ENCODE measurements around the gene PLPPR2. TPM values are rescaled to one million over a fixed set of nuclear protein-coding genes. Genes with fewer than 3 reads are reported as not detected.

Gene PLPPR2
- total RNA-seq, 2 experiments from 2014 or later, result 1.1 TPM

DNA sequence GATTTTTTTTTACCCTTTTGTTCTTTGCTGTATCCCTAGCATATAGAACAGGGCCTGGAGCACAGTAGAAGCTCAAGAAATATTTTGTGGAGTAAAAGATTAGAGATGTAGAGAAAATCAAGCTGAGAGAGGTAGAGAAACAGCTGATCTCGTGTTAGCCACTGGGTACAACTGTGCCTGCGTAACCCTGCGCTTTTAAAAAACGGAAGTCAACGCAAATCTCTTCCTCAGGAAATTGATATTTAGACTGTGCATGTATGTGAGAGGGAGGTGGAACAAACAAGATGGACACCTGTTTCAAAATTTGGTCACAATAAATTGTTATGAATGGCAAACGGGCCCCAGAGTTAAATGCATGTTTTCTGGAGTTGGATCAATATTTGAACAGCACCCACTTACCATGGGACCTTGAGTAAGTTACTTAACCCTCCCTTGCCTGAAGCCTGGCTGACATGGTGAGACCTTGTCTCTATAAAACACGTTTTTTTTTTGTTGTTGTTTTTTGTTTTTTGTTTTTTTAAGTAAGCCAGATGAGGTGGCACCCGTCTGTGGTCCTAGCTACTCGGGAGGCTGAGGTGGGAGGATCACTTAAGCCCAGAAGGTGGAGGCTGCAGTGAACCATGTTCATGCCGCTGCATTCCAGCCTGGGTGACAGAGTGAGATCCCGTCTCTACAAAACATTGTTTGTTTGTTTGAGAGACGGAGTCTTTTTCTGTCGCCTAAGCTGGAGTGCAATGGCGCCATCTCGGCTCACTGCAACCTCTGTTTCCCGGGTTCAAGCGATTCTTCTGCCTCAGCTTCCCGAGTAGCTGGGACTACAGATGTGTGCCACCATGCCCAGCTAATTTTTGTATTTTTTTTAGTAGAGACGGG lies 32.2 kb downstream of the PLPPR2 start:
- DNase-seq (no peak), ATAC-seq (no peak)
- H3K27me3 Mint-ChIP-seq (ENCODE audit: low read depth), result peaks cover 12% of the 10 kb centered on the region
- H3K4me1 Mint-ChIP-seq (ENCODE audit: low read depth), result peaks cover 14% of the 10 kb centered on the region
- ChIA-PET CTCF (interaction anchor here (1.0 to 1.2 kb wide), 2 partner anchors 10 to 65 kb away, joined by 4 read pairs; no protein-coding TSS in a partner anchor), POLR2A (no interaction called here)
- no peaks in the 10 kb centered on the region for H3K9me3 Mint-ChIP-seq (ENCODE audit: insufficient read depth)
- no peak overlapping the region for H3K27ac Mint-ChIP-seq
- no peaks in the 10 kb centered on the region for H3K36me3 Mint-ChIP-seq (ENCODE audit: low read depth)
- H3K4me3 Mint-ChIP-seq, result no peak overlapping the region

- no peak for ATAC-seq
- Mint-ChIP-seq H3K4me1 (ENCODE audit: low read depth) (peaks cover 9% of the 10 kb centered on the region), H3K27ac (no peak overlapping the region), H3K9me3 (ENCODE audit: insufficient read depth) (no peaks in the 10 kb centered on the region), H3K36me3 (ENCODE audit: low read depth) (no peaks in the 10 kb centered on the region), H3K4me3 (no peak overlapping the region), H3K27me3 (ENCODE audit: low read depth) (peaks cover 10% of the 10 kb centered on the region)
- DNase-seq, result no peak
- POLR2A ChIA-PET, result interaction anchor here (1.2 to 1.4 kb wide), 2 partner anchors 9 to 14 kb away, joined by 3 to 4 read pairs; no protein-coding TSS in a partner anchor
- CTCF ChIA-PET, result interaction anchor here (0.6 to 2.7 kb wide), 3 partner anchors 9 to 96 kb away, joined by 3 to 19 read pairs (median 4); no protein-coding TSS in a partner anchor
Measured at GRCh38 chr19:11390359-11390758, 35.1 kb downstream of the PLPPR2 start.

- H3K27ac Mint-ChIP-seq, result no peak overlapping the region
- H3K9me3 Mint-ChIP-seq (ENCODE audit: insufficient read depth), result no peaks in the 10 kb centered on the region
- ChIA-PET POLR2A (interaction anchor here (0.8 to 1.4 kb wide), 3 partner anchors 9 to 13 kb away, joined by 3 to 4 read pairs (median 3); no protein-coding TSS in a partner anchor), CTCF (interaction anchor here (0.6 to 2.7 kb wide), 3 partner anchors 10 to 97 kb away, joined by 3 to 19 read pairs (median 4); no protein-coding TSS in a partner anchor)
- no peak overlapping the region for H3K4me3 Mint-ChIP-seq
- ATAC-seq, result no peak
- DNase-seq, result no peak
- peaks cover 9% of the 10 kb centered on the region for H3K4me1 Mint-ChIP-seq (ENCODE audit: low read depth)
- H3K36me3 Mint-ChIP-seq (ENCODE audit: low read depth), result no peaks in the 10 kb centered on the region
- peaks cover 10% of the 10 kb centered on the region for H3K27me3 Mint-ChIP-seq (ENCODE audit: low read depth)
Measured at GRCh38 chr19:11390933-11391680, 35.9 kb downstream of the PLPPR2 start.

DNA sequence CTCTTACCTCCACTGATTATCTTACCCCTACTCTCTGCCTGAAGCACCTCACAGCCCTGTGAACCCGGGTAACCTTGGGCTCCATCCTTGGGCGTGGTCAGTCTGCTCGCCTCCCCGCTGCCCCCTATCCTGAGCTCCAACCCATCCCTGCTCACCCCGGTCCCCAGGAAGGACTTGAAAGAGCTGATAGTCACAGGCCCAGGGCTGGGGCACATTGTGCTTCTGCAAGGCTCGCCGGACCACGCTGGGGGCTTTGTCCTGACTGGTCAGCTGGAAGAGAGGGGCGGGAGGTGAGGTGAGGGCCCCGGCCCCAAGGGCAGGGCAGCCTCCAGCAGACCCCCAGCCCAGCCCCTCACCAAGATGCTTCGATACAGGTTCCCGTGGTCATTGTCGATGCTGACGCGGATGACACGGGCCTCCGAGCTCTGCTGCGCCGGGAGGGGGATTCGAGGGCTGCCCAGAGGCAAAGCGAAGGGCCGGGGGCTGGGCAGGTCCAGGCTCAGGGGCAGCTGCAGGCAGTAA lies 41.9 kb downstream of the PLPPR2 start:
- no peaks in the 10 kb centered on the region for H3K9me3 Mint-ChIP-seq (ENCODE audit: insufficient read depth)
- ChIA-PET POLR2A (interaction anchor here (1.1 kb wide), 1 partner anchor 22 kb away, joined by 3 read pairs; no protein-coding TSS in a partner anchor), CTCF (interaction anchor here (3.5 kb wide), 1 partner anchor 16 kb away, joined by 10 read pairs; no protein-coding TSS in a partner anchor)
- H3K27ac Mint-ChIP-seq, result no peak overlapping the region
- H3K4me3 Mint-ChIP-seq, result no peak overlapping the region
- H3K36me3 Mint-ChIP-seq (ENCODE audit: low read depth), result no peaks in the 10 kb centered on the region
- no peak for DNase-seq
- no peak for ATAC-seq
- H3K27me3 Mint-ChIP-seq (ENCODE audit: low read depth), result peaks cover 10% of the 10 kb centered on the region
- H3K4me1 Mint-ChIP-seq (ENCODE audit: low read depth), result peaks cover 3% of the 10 kb centered on the region

- no peaks in the 10 kb centered on the region for H3K4me1 Mint-ChIP-seq (ENCODE audit: low read depth)
- POLR2A ChIA-PET, result interaction anchor here (0.6 kb wide), 1 partner anchor 119 kb away, joined by 7 read pairs; no protein-coding TSS in a partner anchor
- ATAC-seq (no peak), DNase-seq (no peak)
- no peaks in the 10 kb centered on the region for H3K9me3 Mint-ChIP-seq (ENCODE audit: insufficient read depth)
- H3K27ac Mint-ChIP-seq, result no peak overlapping the region
- CTCF ChIA-PET, result interaction anchor here (3.5 kb wide), 1 partner anchor 18 kb away, joined by 10 read pairs; no protein-coding TSS in a partner anchor
- H3K27me3 Mint-ChIP-seq (ENCODE audit: low read depth), result peaks cover 4% of the 10 kb centered on the region
- H3K4me3 Mint-ChIP-seq, result no peak overlapping the region
- H3K36me3 Mint-ChIP-seq (ENCODE audit: low read depth), result no peaks in the 10 kb centered on the region
Measured at GRCh38 chr19:11399667-11400066, 44.4 kb downstream of the PLPPR2 start.

DNA sequence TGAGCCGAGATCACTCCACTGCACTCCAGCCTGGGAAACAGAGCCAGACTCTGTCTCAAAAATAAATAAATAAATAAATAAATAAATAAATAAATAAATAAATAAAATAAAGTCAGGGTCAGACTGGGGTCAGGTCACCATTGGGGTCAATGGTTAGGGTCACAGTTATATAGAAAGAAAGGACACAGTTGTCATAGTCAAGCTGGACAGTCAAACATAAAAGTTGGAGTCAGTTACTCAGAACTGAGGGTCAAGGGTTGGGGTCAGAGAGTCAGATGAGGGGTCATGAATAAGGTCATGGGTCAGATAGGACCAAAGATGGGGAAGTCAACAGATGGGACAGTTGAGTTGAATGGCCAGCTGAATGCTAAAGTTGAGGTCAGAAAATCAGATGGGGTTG lies 45.6 kb downstream of the PLPPR2 start:
- no peak overlapping the region for H3K4me3 Mint-ChIP-seq
- ATAC-seq (no peak), DNase-seq (no peak)
- CTCF ChIA-PET, result interaction anchor here (1.1 to 3.5 kb wide), 3 partner anchors 17 to 107 kb away, joined by 3 to 10 read pairs (median 3); no protein-coding TSS in a partner anchor
- no peaks in the 10 kb centered on the region for H3K36me3 Mint-ChIP-seq (ENCODE audit: low read depth)
- no peaks in the 10 kb centered on the region for H3K4me1 Mint-ChIP-seq (ENCODE audit: low read depth)
- no peak overlapping the region for H3K27ac Mint-ChIP-seq
- POLR2A ChIA-PET, result no interaction called here
- no peaks in the 10 kb centered on the region for H3K9me3 Mint-ChIP-seq (ENCODE audit: insufficient read depth)
- H3K27me3 Mint-ChIP-seq (ENCODE audit: low read depth), result no peaks in the 10 kb centered on the region

DNA sequence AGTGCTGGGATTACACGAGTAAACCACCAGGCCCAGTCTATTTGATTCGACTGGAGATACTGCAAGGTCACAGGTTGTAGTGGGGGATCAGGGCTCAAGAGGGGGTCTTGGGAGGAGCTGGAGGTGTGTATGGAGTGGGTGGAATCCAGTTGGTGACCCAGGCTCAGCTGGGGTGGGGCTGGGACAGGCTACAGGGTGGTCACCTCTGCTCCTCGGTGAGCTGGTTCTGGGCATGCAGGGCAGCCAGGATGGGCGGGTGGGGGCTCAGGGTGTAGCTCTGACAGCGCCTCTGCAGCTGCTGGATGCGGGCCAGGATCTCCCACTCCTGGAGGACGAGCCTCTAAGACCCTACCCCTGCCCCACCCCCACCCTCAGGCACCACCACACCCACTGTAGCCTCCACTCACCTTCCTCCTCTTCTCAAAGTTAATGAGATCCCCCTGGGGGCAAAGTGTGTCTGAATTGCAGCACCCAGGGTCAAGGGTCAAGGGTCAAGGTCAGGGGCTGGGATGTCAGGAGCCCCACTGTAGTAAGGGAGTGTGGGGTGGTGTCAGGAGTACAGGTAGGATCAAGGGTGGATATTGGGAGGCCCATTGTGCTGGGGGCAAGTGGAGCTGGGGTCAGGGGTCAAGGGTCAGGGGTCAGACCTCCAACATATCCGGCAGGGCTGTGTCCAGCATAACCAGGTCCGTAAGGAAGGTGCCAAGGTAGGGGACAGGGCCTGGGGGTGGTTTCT lies 46.7 kb downstream of the PLPPR2 start:
- Mint-ChIP-seq H3K4me1 (ENCODE audit: low read depth) (no peaks in the 10 kb centered on the region), H3K9me3 (ENCODE audit: insufficient read depth) (no peaks in the 10 kb centered on the region), H3K36me3 (ENCODE audit: low read depth) (no peaks in the 10 kb centered on the region), H3K27me3 (ENCODE audit: low read depth) (peaks cover 2% of the 10 kb centered on the region), H3K27ac (no peak overlapping the region), H3K4me3 (no peak overlapping the region)
- ChIA-PET CTCF (interaction anchor here (1.3 kb wide), 1 partner anchor 108 kb away, joined by 3 read pairs; no protein-coding TSS in a partner anchor), POLR2A (interaction anchor here (0.5 kb wide), 1 partner anchor 171 kb away, joined by 4 read pairs; no protein-coding TSS in a partner anchor)
- ATAC-seq (no peak), DNase-seq (no peak)

DNA sequence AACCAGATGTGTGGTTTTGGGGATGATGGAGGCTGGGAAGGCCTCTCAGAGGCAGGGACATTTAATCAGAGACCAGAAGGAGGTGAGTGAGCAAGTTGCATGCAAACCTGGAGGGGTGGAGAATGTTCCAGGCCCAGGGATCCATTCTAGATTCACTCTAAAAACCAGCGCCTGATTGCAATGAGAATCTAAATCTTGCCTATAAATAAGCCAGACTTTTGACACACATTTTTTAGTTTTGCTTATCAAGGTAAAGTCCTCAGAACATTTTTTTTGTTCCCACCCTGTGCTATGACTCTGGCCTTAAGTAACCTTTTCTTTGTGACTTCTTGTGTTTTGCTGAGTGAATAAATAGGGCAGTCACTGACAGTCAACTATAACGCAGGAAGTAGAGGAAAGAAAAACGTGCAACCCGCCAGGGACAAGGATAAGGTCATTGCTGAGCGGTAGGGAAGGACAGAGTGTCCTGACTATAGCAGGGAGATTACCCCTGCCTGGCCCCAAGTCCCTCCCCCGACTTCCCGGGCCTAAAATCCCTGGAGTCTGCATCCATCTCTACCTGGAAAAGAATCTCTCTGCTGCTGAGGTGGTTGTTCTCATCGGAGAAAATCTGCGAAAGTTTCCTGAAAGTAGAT lies 49.5 kb downstream of the PLPPR2 start:
- no peak for DNase-seq
- Mint-ChIP-seq H3K4me1 (ENCODE audit: low read depth) (no peaks in the 10 kb centered on the region), H3K36me3 (ENCODE audit: low read depth) (no peaks in the 10 kb centered on the region), H3K27me3 (ENCODE audit: low read depth) (peaks cover 10% of the 10 kb centered on the region), H3K9me3 (ENCODE audit: insufficient read depth) (no peaks in the 10 kb centered on the region), H3K4me3 (no peak overlapping the region), H3K27ac (no peak overlapping the region)
- ChIA-PET POLR2A (interaction anchor here (1.0 kb wide), 1 partner anchor 14 kb away, joined by 3 read pairs; no protein-coding TSS in a partner anchor), CTCF (interaction anchor here (1.0 kb wide), 1 partner anchor 24 kb away, joined by 4 read pairs; no protein-coding TSS in a partner anchor)
- ATAC-seq, result no peak

DNA sequence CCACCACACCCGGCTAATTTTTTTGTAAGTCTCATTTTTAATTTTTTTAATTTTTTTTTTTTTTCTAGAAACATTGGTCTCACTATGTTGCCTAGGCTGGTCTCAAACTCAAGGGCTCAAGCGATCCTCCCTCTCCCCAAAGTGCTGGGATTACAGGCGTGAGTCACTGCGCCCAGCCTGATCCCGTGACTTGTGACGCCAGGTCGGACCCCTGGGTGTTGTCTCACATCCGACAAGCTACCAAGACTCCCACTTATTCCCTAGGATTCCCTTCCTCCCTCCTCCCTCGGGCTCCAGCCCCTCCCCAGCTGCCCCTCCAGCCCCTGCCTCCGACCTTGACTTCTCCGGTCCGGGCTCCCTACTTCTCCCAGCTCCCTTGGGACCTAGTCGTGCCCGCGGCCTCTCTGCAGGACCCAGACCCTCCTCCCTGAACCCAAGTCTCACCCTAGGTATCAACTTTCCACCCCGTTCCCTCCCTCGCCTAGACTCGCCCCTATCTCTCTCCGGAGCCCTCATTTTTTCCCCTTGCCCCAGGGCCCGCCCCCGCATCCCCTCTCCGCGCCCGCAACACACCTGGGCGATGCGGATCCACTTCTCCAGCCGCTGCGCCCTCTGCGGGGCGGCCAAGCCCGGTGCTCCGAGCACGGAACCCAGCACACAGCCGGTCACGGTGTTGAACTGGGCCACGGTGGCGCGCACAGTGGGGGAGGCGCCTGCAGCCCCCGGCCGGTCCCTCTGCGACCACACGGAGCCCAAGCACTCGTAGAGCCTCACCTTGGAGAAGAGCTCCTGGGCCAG lies 50.8 kb downstream of the PLPPR2 start:
- no peaks in the 10 kb centered on the region for H3K36me3 Mint-ChIP-seq (ENCODE audit: low read depth)
- H3K27me3 Mint-ChIP-seq (ENCODE audit: low read depth), result peaks cover 10% of the 10 kb centered on the region
- no peaks in the 10 kb centered on the region for H3K4me1 Mint-ChIP-seq (ENCODE audit: low read depth)
- H3K4me3 Mint-ChIP-seq, result no peak overlapping the region
- POLR2A ChIA-PET, result interaction anchor here (1.0 kb wide), 1 partner anchor 47 kb away, joined by 3 read pairs; no protein-coding TSS in a partner anchor
- ATAC-seq, result peak; percentile 47
- no peak overlapping the region for H3K27ac Mint-ChIP-seq
- DNase-seq, result peak; percentile 36
- no peaks in the 10 kb centered on the region for H3K9me3 Mint-ChIP-seq (ENCODE audit: insufficient read depth)
- CTCF ChIA-PET, result interaction anchor here (0.6 to 1.6 kb wide), 2 partner anchors 24 to 31 kb away, joined by 3 to 6 read pairs; partner anchors contain the start of gene SWSAP1

Measured in activated CD8-positive, alpha-beta T cell treated with anti-CD3 and anti-CD28 coated beads, Interleukin-2, amount 10 ng/mL, durations not matched to agents 7 days and 5 days (primary cell).